Mononuclear cell (primary cell): ENCODE measurements around the gene HDAC2. TPM values are rescaled to one million over a fixed set of nuclear protein-coding genes. Genes with fewer than 3 reads are reported as not detected.
"Not testable (repeated sequence)": the region's sequence is repeated elsewhere in the genome, so short reads cannot be mapped to it uniquely, and the experiment has no call there.

Experiments used
- H3K27me3 ChIP-seq: 2 replicates; pipeline ENCODE4 v1.6.0; 2011; ENCODE audit warnings: low read length, control low read depth; ENCODE audit not compliant: insufficient read depth
- H3K4me1 ChIP-seq: 2 replicates; pipeline ENCODE4 v1.5.1; 2011; ENCODE audit warnings: mild to moderate bottlenecking, low read length, control low read depth; ENCODE audit not compliant: insufficient read depth
- H3K4me3 ChIP-seq: 2 replicates; pipeline ENCODE4 v1.5.1; 2011; ENCODE audit warnings: mild to moderate bottlenecking, low read length, moderate library complexity
- H3K9me3 ChIP-seq: 2 replicates; pipeline ENCODE4 v1.5.1; 2011; ENCODE audit warnings: low read depth, mild to moderate bottlenecking, control low read depth, low read length
- total RNA-seq: library from RNA; depleted of rRNA; stranded (reverse); fragments of >200 nt; gene quantifications from one replicate; pipeline ENCODE4 v1.2.3, GENCODE V29; 2012

Gene HDAC2
- total RNA-seq = 33.6 TPM

GRCh38 chr6:113970805-113971676, at the start of gene HDAC2:
Gene HDAC2 (minus strand): TSS chr6:113971148. CDS start chr6:113970908, 240 bp downstream.
- Histone ChIP-seq H3K27me3 (no peaks in the 10 kb centered on the region), H3K4me3 (peak within 1 kb of the TSS; percentile 73), H3K9me3 (no peaks in the 10 kb centered on the region), H3K4me1 (peaks cover 20% of the 10 kb centered on the region)

DNA sequence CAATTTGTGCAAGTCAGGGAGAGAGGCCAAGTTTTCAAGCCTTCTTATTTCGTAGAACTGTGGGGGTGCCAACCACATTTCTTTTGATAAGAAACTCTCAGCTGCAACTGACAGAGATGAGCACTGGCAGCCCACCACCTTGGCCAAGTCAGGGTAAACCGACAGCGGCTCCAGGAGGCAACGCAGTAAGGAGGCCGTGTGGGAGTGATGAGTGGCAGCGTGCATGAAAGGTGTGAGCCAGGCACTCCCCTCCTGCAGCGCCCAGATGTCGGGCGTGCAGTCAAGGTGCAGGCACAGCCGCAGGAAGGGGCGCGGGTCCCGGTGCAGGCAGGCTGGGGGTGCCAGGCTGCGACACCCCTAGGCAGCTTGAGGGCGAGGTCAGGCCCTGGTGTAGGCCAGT, 49.2 kb upstream of the HDAC2 start:
- Histone ChIP-seq H3K4me1 (no peaks in the 10 kb centered on the region), H3K9me3 (no peaks in the 10 kb centered on the region), H3K27me3 (no peaks in the 10 kb centered on the region), H3K4me3 (no peak overlapping the region)

GRCh38 chr6:114017146-114017545, 46.2 kb upstream of the HDAC2 start:
- H3K4me1 ChIP-seq, H3K4me3 ChIP-seq: not testable (repeated sequence)

GRCh38 chr6:114014106-114014505, 43.2 kb upstream of the HDAC2 start:
- not testable (repeated sequence) for H3K9me3 ChIP-seq, H3K4me1 ChIP-seq, H3K4me3 ChIP-seq

More at GRCh38 chr6:114017146-114017545, 46.2 kb upstream of the HDAC2 start:
- H3K9me3 ChIP-seq, H3K27me3 ChIP-seq: not testable (repeated sequence)

GRCh38 chr6:114011486-114011885, 40.5 kb upstream of the HDAC2 start:
- not testable (repeated sequence) for H3K27me3 ChIP-seq, H3K4me3 ChIP-seq, H3K4me1 ChIP-seq, H3K9me3 ChIP-seq

More at GRCh38 chr6:114014106-114014505, 43.2 kb upstream of the HDAC2 start:
- not testable (repeated sequence) for H3K27me3 ChIP-seq

- Histone ChIP-seq H3K4me3 (no peak overlapping the region), H3K9me3 (no peaks in the 10 kb centered on the region), H3K27me3 (no peaks in the 10 kb centered on the region), H3K4me1 (no peaks in the 10 kb centered on the region)
Measured at GRCh38 chr6:114010540-114010939, 39.6 kb upstream of the HDAC2 start.

DNA sequence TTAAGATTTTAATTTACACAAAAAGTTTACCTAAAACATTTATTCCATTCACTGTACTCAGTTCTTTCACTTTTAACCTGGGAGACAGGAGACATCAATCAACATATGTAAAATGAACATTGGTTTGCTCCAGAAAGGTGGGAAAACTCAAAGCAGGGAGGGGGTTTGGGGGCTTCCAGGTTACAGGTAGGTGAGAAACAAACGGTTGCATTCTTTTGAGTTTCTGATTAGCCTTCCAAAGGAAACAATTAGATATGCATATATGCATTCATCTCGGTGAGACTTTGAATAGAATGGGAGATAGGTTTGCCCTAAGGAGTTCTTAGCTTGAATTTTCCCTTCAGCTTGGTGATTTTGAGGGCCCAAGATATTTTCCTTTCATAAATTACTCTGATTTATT, 38.2 kb upstream of the HDAC2 start:
- Histone ChIP-seq H3K4me1 (no peaks in the 10 kb centered on the region), H3K9me3 (no peaks in the 10 kb centered on the region), H3K4me3 (no peak overlapping the region), H3K27me3 (no peaks in the 10 kb centered on the region)

DNA sequence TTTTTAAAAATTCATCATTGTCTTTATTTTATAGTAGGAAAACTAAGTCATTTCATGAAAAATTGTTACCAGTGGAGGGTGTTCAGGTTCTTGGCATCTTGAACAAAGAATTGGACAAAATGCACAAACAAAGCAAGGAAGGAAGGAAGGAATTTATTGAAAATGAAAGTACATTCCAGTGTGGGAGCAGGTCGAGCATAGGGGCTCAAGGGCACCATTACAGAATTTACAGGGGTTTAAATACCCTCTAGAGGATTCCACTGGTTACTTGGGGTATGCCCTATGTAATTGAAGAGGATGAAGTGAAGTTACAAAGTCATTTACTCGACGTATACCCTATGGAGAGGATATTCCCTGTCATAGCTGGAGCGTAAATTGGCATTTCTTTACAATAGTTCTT, 37.4 kb upstream of the HDAC2 start:
- H3K27me3 ChIP-seq = no peaks in the 10 kb centered on the region
- no peaks in the 10 kb centered on the region for H3K9me3 ChIP-seq
- no peak overlapping the region for H3K4me3 ChIP-seq
- H3K4me1 ChIP-seq = no peaks in the 10 kb centered on the region

DNA sequence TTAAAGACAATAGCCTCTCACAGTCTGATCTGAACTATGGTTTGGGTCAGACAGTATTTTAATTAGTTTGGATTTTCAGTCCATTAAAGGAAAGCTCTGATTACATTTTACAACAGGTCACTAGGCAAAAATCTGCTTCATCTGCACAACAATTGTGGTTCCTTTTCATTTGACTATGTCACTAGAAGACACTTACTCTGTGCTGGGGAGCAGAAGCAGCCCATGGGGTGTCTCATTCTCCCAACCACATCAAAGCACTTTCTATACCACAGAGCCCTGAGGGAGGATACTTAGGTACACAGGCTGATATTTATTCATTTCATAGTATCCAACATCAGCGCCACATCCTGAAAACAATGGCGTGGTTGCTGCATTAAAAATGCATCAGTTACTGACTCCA, 36.6 kb upstream of the HDAC2 start:
- H3K27me3 ChIP-seq = no peaks in the 10 kb centered on the region
- no peaks in the 10 kb centered on the region for H3K9me3 ChIP-seq
- H3K4me1 ChIP-seq = no peaks in the 10 kb centered on the region
- no peak overlapping the region for H3K4me3 ChIP-seq

DNA sequence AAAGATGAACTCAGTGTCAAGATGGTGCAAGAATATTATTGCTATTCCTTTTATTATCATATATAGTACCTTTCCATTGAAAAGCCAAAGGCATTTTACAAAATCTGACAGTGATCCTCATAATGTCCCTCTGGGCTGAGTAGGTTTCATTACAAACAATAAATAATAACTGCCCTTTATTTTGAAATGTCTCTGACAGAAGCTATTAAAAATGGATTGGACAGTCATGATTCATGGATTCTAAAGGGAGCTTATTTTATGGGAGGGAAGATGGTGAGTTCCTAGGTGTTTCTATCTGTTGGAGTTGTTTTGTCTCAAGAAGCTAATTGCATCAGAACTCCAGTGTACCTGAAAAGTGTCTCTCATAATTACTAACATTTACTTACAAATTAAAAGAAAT, 30.4 kb upstream of the HDAC2 start:
- Histone ChIP-seq H3K4me3 (no peak overlapping the region), H3K4me1 (no peaks in the 10 kb centered on the region), H3K27me3 (no peaks in the 10 kb centered on the region), H3K9me3 (no peaks in the 10 kb centered on the region)

DNA sequence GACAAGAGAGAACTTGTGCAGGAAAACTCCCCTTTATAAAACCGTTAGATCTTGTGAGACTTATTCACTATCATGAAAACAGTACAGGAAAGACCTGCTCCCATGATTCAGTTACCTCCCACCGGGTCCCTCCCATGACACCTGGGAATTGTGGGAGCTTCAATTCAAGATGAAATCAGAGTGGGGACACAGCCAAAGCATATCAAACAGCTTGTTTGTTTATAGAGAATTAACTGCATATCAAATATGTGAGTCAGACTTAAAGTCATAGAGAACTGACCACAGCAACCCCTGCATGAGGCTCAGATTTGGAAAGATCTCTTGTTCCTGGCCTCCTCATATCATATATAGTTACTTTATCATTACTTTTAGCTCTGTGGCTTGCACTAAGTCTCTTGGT, 29.1 kb upstream of the HDAC2 start:
- Histone ChIP-seq H3K4me3 (no peak overlapping the region), H3K4me1 (no peaks in the 10 kb centered on the region), H3K9me3 (no peaks in the 10 kb centered on the region), H3K27me3 (no peaks in the 10 kb centered on the region)

GRCh38 chr6:113999284-113999683, 28.3 kb upstream of the HDAC2 start:
- Histone ChIP-seq H3K9me3 (no peaks in the 10 kb centered on the region), H3K4me3 (no peak overlapping the region), H3K4me1 (no peaks in the 10 kb centered on the region), H3K27me3 (no peaks in the 10 kb centered on the region)

DNA sequence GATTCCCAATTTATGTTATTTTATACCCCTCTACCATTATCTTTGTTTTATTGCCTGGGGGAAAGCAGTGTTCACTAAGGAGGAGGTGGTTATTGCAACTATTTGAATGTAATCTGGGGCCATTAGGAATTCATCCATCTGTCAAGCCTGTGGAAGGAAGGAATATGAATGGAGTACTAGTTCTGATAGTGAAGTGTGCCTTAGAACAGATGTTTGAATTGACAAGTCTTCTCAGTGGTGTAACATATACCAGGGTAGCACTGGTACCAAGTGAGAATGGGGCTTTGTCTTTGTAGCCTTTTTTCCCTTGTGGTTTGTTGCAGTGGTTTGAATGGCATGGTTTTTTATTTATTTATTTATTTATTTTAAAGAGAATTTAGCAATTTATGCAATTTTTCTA, 27.9 kb upstream of the HDAC2 start:
- Histone ChIP-seq H3K27me3 (no peaks in the 10 kb centered on the region), H3K9me3 (no peaks in the 10 kb centered on the region), H3K4me1 (no peaks in the 10 kb centered on the region), H3K4me3 (no peak overlapping the region)

GRCh38 chr6:113997116-113997515, 26.2 kb upstream of the HDAC2 start:
- no peak overlapping the region for H3K4me3 ChIP-seq
- no peaks in the 10 kb centered on the region for H3K27me3 ChIP-seq
- H3K4me1 ChIP-seq = no peaks in the 10 kb centered on the region
- H3K9me3 ChIP-seq = no peaks in the 10 kb centered on the region

DNA sequence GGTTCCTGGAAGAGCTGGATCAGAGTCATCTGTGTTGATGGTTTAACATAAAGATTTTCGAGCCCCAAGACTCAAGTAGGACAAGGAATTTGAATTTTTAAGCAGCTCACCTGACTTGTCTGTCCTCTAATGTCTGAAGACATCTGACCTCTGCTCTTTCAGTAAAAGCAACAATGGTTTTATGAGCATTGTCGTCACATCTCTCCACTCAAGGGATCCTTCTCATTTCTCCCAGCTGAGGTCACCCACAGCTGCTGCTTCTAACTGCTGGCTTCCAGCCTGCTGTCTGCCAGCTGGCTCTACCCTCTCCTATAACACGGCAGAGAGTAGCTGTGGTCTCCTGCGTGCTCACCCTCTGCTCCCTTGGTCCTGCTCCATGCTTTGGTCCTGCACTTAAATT, 24.7 kb upstream of the HDAC2 start:
- Histone ChIP-seq H3K4me3 (no peak overlapping the region), H3K27me3 (no peaks in the 10 kb centered on the region), H3K9me3 (no peaks in the 10 kb centered on the region), H3K4me1 (no peaks in the 10 kb centered on the region)

DNA sequence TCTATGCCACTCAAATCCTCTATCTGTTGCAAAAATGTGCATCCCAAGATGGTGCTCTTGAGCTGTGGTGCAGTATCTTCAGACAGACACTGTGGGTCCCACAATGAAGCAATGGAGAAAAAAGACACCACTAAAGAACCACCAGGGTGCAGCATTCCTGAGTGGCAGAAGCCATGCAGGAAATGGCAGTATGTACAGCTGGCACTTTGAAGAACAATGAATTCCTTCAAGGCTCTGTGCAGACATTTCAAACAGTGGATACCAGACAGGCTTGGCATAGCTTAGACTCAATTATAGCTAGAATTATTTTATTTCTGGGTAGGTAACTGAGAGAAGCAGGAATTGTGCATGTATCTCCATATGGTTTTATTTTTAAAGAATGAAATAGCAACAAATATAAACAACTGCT, 24.0 kb upstream of the HDAC2 start:
- H3K9me3 ChIP-seq = no peaks in the 10 kb centered on the region
- H3K27me3 ChIP-seq = no peaks in the 10 kb centered on the region
- no peaks in the 10 kb centered on the region for H3K4me1 ChIP-seq
- no peak overlapping the region for H3K4me3 ChIP-seq
